ENCODE measurements around the gene SOX3. TPM values are rescaled to one million over a fixed set of nuclear protein-coding genes. Genes with fewer than 3 reads are reported as not detected.

Gene SOX3
- total and polyA plus RNA-seq, 2 donors (not counting 3 experiments of a cell fraction or from before 2014, with no cell fraction given), result not detected

DNA sequence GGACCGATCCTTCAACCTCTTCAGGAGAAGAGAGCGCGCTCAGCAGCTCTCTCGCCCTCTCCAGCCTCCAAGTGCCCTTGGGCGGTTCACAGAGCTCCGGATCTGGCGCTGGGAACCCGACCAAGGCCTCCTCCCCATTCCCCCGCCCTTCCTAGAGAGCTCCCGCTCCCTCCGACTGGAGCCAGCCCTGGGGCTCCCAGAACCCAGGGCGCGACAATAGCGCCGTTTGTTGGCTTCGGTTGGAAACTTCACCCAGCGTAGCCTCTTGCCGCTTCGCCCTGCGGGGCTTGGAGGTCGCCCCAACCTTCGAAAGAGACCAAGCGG, 3.1 kb upstream of the SOX3 start:
- H3K4me2 ChIP-seq (ENCODE audit: insufficient read depth, low read length), result no peak overlapping the region
- POLR2A ChIA-PET, result no interaction called here
- FAIRE-seq, result no peak
- no peaks in the 10 kb centered on the region for H3K9me3 ChIP-seq (replicated peaks; ENCODE audit: control insufficient read depth, insufficient read depth, low read length)
- H3K36me3 ChIP-seq (ENCODE audit: control insufficient read depth in 2 of 2, extremely low read depth in 1 of 2, insufficient read depth in 2 of 2, low read length in 2 of 2), result no peaks in the 10 kb centered on the region
- DNase-seq (ENCODE audit: low read depth, low spot score), result no peak
- no TSS peak for BruUV-seq (replicated peaks)
- no peak overlapping the region for H3K4me3 ChIP-seq (replicated peaks in 1 of 3; ENCODE audit: insufficient read depth in 1 of 3, low read depth in 1 of 3, low read length in 3 of 3)
- dilution Hi-C loops (cut with MboI; ENCODE audit: extremely low pct_ligation_motif_present, low sequenced_read_pairs), result no loop called here
- CTCF ChIA-PET, result no interaction called here
- no peaks in the 10 kb centered on the region for H3K4me1 ChIP-seq (ENCODE audit: control insufficient read depth, extremely low read depth, insufficient read depth, low read length)
- H2AFZ ChIP-seq (ENCODE audit: low read depth, low read length), result no peak overlapping the region
- TF ChIP-seq FOS (IDR thresholded peaks at IDR 0.05; ENCODE audit: borderline replicate concordance, insufficient read depth, low read length) (no peak), JUN (IDR thresholded peaks at IDR 0.05; ENCODE audit: borderline replicate concordance, insufficient read depth, insufficient read length, low read depth) (no peak), POLR2A (IDR thresholded peaks at IDR 0.05; ENCODE audit: low read depth, low read length) (no peak), GATA2 (IDR thresholded peaks at IDR 0.05; ENCODE audit: insufficient read depth, insufficient read length, low read depth, low read length) (no peak), MYC (IDR thresholded peaks at IDR 0.05; ENCODE audit: low read depth, low read length) (no peak), EZH2 (IDR thresholded peaks at IDR 0.05; ENCODE audit: borderline replicate concordance, low read depth, low read length, severe bottlenecking) (no peak), POLR2AphosphoS5 (IDR thresholded peaks at IDR 0.05; ENCODE audit: insufficient read depth, low read depth, low read length) (no peak)
- TF ChIP-seq, protein P1, sequence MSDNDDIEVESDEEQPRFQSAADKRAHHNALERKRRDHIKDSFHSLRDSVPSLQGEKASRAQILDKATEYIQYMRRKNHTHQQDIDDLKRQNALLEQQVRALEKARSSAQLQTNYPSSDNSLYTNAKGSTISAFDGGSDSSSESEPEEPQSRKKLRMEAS (IDR thresholded peaks at IDR 0.05; ENCODE audit: insufficient read depth, insufficient read length), result no peak
- TF ChIP-seq, protein P2, sequence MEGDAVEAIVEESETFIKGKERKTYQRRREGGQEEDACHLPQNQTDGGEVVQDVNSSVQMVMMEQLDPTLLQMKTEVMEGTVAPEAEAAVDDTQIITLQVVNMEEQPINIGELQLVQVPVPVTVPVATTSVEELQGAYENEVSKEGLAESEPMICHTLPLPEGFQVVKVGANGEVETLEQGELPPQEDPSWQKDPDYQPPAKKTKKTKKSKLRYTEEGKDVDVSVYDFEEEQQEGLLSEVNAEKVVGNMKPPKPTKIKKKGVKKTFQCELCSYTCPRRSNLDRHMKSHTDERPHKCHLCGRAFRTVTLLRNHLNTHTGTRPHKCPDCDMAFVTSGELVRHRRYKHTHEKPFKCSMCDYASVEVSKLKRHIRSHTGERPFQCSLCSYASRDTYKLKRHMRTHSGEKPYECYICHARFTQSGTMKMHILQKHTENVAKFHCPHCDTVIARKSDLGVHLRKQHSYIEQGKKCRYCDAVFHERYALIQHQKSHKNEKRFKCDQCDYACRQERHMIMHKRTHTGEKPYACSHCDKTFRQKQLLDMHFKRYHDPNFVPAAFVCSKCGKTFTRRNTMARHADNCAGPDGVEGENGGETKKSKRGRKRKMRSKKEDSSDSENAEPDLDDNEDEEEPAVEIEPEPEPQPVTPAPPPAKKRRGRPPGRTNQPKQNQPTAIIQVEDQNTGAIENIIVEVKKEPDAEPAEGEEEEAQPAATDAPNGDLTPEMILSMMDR (IDR thresholded peaks at IDR 0.05; ENCODE audit: extremely low read depth in 1 of 2, insufficient read depth in 1 of 2, low read depth in 1 of 2, low read length in 2 of 2), result no peak
- H4K20me1 ChIP-seq (replicated peaks; ENCODE audit: control insufficient read depth, extremely low read depth, insufficient read depth, low read length), result no peaks in the 10 kb centered on the region
- no peak overlapping the region for H3K9ac ChIP-seq (replicated peaks; ENCODE audit: extremely low read depth, insufficient read depth, low read length)
- intact Hi-C loops (cut with micrococcal nuclease), result loop anchor here (10.0 kb wide), 1 partner anchor 453 kb away; no protein-coding TSS in a partner anchor
- H3K79me2 ChIP-seq (ENCODE audit: control insufficient read depth, insufficient read depth, low read length), result no peaks in the 10 kb centered on the region
- H3K27ac ChIP-seq (ENCODE audit: insufficient read depth, low read depth, low read length), result no peak overlapping the region
- H3K27me3 ChIP-seq (ENCODE audit: control insufficient read depth in 2 of 2, insufficient read depth in 2 of 2, low read length in 2 of 2), result peaks cover 44 to 56% of the 10 kb centered on the region in 2 experiments
- H3K9me1 ChIP-seq (replicated peaks; ENCODE audit: control insufficient read depth, extremely low read depth, insufficient read depth, low read length), result no peaks in the 10 kb centered on the region
